CD14-positive monocyte (primary cell): ENCODE data around the gene COL26A1. TPM values are rescaled to one million over a fixed set of nuclear protein-coding genes. Genes with fewer than 3 reads are reported as not detected.

Experiments
- DNase-seq, 3 donors: peaks; one replicate each; pipeline ENCODE4 v3.0.0-alpha.2; 2011 to 2022
- H2AFZ ChIP-seq: 2 replicates; pipeline ENCODE4 v1.6.0; 2012; ENCODE audit warnings: mild to moderate bottlenecking, low read depth, low read length, inconsistent platforms; ENCODE audit not compliant: insufficient read depth, poor library complexity, severe bottlenecking
- H3K27ac ChIP-seq, 2 donors: 1 replicate in 1 of 2; 2 replicates in 1 of 2; pipeline ENCODE4 v1.5.1; 2012 to 2013; ENCODE audit warnings: low read length in 2 of 2, control low read depth in 1 of 2, inconsistent platforms in 1 of 2, low read depth in 1 of 2, mild to moderate bottlenecking in 1 of 2
- H3K27me3 ChIP-seq, 2 donors: one replicate each; pipeline versions ENCODE4 v1.6.0 to v1.6.1; 2011 to 2013; ENCODE audit warnings: low read length in 2 of 2; ENCODE audit not compliant: control insufficient read depth in 2 of 2, insufficient read depth in 2 of 2
- H3K36me3 ChIP-seq, 2 donors: replicated peaks in 1 of 2; 1 replicate in 1 of 2; 2 replicates in 1 of 2; pipeline versions ENCODE4 v1.5.1 to v1.6.1; 2012 to 2013; ENCODE audit warnings: low read length in 2 of 2, control low read depth in 1 of 2, inconsistent platforms in 1 of 2, mild to moderate bottlenecking in 1 of 2; ENCODE audit not compliant: insufficient read depth in 2 of 2, control insufficient read depth in 1 of 2
- H3K4me1 ChIP-seq, 2 donors: 1 replicate in 1 of 2; 2 replicates in 1 of 2; pipeline versions ENCODE4 v1.5.1 to v1.6.1; 2012 to 2013; ENCODE audit warnings: low read length in 2 of 2, control low read depth in 1 of 2, inconsistent platforms in 1 of 2, mild to moderate bottlenecking in 1 of 2, moderate library complexity in 1 of 2; ENCODE audit not compliant: insufficient read depth in 2 of 2, control insufficient read depth in 1 of 2
- H3K4me2 ChIP-seq: replicated peaks from 2 replicates; pipeline ENCODE3; 2012; ENCODE audit warnings: low read length, moderate library complexity, mild to moderate bottlenecking; ENCODE audit not compliant: poor library complexity, severe bottlenecking; ENCODE audit errors: extremely low read depth
- H3K4me3 ChIP-seq, 3 experiments: fragments of 200-600 bp in 1 of 3; sonication (generic) in 1 of 3; replicated peaks in 1 of 3; 1 replicate in 2 of 3; 2 replicates in 1 of 3; pipeline ENCODE4 v1.5.1; 2011 to 2013; ENCODE audit warnings: low read length in 3 of 3, mild to moderate bottlenecking in 3 of 3, control low read depth in 2 of 3, low read depth in 2 of 3, inconsistent platforms in 1 of 3, moderate library complexity in 1 of 3
- H3K79me2 ChIP-seq: 2 replicates; pipeline ENCODE4 v1.6.0; 2012; ENCODE audit warnings: mild to moderate bottlenecking, control low read depth, inconsistent platforms, low read length, moderate library complexity; ENCODE audit not compliant: insufficient read depth
- H3K9ac ChIP-seq: 2 replicates; pipeline ENCODE4 v1.6.0; 2017; ENCODE audit warnings: low read length, mild to moderate bottlenecking; ENCODE audit not compliant: insufficient read depth, poor library complexity, severe bottlenecking
- H3K9me3 ChIP-seq, 2 donors: replicated peaks in 1 of 2; 1 replicate in 1 of 2; 2 replicates in 1 of 2; pipeline versions ENCODE4 v1.5.1 to v1.6.1; 2012 to 2013; ENCODE audit warnings: low read length in 2 of 2, control low read depth in 1 of 2; ENCODE audit not compliant: control insufficient read depth in 1 of 2, insufficient read depth in 1 of 2
- H4K20me1 ChIP-seq: 2 replicates; pipeline ENCODE4 v1.6.0; 2012; ENCODE audit warnings: mild to moderate bottlenecking, low read length, control low read depth, moderate library complexity; ENCODE audit not compliant: insufficient read depth
- H3K27ac Mint-ChIP-seq, 7 donors: one replicate each; pipeline ENCODE4 v1.8.0; 2020; ENCODE audit warnings: mild to moderate bottlenecking in 7 of 7, mixed read lengths in 7 of 7, moderate library complexity in 6 of 7, inconsistent platforms in 2 of 7
- H3K27me3 Mint-ChIP-seq, 3 donors: one replicate each; pipeline ENCODE4 v1.8.0; 2021 to 2022; ENCODE audit warnings: low read depth in 3 of 3, mild to moderate bottlenecking in 3 of 3, mixed read lengths in 3 of 3, moderate library complexity in 3 of 3, inconsistent platforms in 1 of 3
- H3K36me3 Mint-ChIP-seq, 2 donors: one replicate each; pipeline ENCODE4 v1.8.0; 2020; ENCODE audit warnings: mixed read lengths in 2 of 2, inconsistent platforms in 1 of 2, mild to moderate bottlenecking in 1 of 2
- H3K4me1 Mint-ChIP-seq: one replicate; pipeline ENCODE4 v1.8.0; 2020; ENCODE audit warnings: mild to moderate bottlenecking, mixed read lengths
- H3K4me3 Mint-ChIP-seq, 2 donors: one replicate each; pipeline ENCODE4 v1.8.0; 2020; ENCODE audit warnings: mild to moderate bottlenecking in 2 of 2, mixed read lengths in 2 of 2, moderate library complexity in 1 of 2
- H3K9me3 Mint-ChIP-seq, 7 donors: one replicate each; pipeline ENCODE4 v1.8.0; 2020 to 2022; ENCODE audit warnings: mixed read lengths in 7 of 7, mild to moderate bottlenecking in 6 of 7, moderate library complexity in 6 of 7, inconsistent platforms in 2 of 7
- WGBS: methylation state at CpG from one replicate; pipeline ENCODE4 v1.1.5; 2013; ENCODE audit warnings: missing lambda C conversion rate; ENCODE audit not compliant: insufficient coverage; 5-methylcytosine and 5-hydroxymethylcytosine counted together
- intact Hi-C, 2 donors: fragments of 100-400 bp; cut with micrococcal nuclease; formaldehyde crosslinking; loops; one replicate each; pipeline versions ENCODE4 v1.15.0 to v1.15.1; 2023
- polyA plus RNA-seq, 3 donors: library from polyadenylated mRNA; depleted of rRNA in 1 of 3; unstranded in 2 of 3; stranded (reverse) in 1 of 3; fragments of 300-500 nt in 2 of 3; fragments of >200 nt in 1 of 3; fragmentation: Illumina TruSeq in 2 of 3; gene quantifications; 1 replicate in 2 of 3; 2 replicates in 1 of 3; pipeline ENCODE4 v1.2.3, GENCODE V29; 2012 to 2021
- TF ChIP-seq, protein P1 (sequence below): fragments of 200-600 bp; IDR thresholded peaks from one replicate; pipeline ENCODE4 v1.8.0; 2022; ENCODE audit warnings: antibody characterized with exemption, mild to moderate bottlenecking

The COL26A1 gene
- polyA plus RNA-seq, 3 donors = not detected

DNA sequence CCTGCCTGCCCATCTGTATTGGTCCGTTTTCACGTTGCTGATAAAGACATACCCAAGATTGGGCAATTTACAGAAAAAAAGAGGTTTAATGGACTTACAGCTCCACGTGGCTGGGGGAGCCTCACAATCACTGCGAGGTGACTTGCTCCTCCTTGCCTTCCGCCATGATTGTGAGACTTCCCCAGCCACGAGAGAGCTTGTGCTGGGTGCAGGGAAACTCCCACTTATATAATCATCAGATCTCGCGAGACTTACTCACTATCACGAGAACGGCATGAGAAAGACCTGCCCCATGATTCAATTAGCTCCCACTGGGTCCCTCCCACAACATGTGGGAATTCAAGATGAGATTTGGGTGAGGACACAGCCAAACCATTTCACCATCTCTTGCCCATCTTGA is 154.6 kb downstream of the COL26A1 start:
- intact Hi-C loops = no loop called here
- TF ChIP-seq, protein P1, sequence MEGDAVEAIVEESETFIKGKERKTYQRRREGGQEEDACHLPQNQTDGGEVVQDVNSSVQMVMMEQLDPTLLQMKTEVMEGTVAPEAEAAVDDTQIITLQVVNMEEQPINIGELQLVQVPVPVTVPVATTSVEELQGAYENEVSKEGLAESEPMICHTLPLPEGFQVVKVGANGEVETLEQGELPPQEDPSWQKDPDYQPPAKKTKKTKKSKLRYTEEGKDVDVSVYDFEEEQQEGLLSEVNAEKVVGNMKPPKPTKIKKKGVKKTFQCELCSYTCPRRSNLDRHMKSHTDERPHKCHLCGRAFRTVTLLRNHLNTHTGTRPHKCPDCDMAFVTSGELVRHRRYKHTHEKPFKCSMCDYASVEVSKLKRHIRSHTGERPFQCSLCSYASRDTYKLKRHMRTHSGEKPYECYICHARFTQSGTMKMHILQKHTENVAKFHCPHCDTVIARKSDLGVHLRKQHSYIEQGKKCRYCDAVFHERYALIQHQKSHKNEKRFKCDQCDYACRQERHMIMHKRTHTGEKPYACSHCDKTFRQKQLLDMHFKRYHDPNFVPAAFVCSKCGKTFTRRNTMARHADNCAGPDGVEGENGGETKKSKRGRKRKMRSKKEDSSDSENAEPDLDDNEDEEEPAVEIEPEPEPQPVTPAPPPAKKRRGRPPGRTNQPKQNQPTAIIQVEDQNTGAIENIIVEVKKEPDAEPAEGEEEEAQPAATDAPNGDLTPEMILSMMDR = no peak
- no peak for DNase-seq
- H3K4me3 Mint-ChIP-seq = no peak overlapping the region
- no peak overlapping the region for H3K4me2 ChIP-seq
- no peak overlapping the region for H3K9ac ChIP-seq
- H3K27ac ChIP-seq = no peak overlapping the region
- H2AFZ ChIP-seq = no peak overlapping the region
- H3K79me2 ChIP-seq = no peaks in the 10 kb centered on the region
- no peaks in the 10 kb centered on the region for H3K4me1 ChIP-seq
- H3K27ac Mint-ChIP-seq = no peak overlapping the region
- 92% methylated on average over 5 of the region's 10 CpGs for WGBS
- H3K9me3 ChIP-seq = peaks cover 0 to 11% of the 10 kb centered on the region in 2 donors
- no peaks in the 10 kb centered on the region for H3K36me3 Mint-ChIP-seq
- H3K27me3 Mint-ChIP-seq = peaks cover 4 to 19% (median 10%) of the 10 kb centered on the region in 3 donors
- H3K4me1 Mint-ChIP-seq = no peaks in the 10 kb centered on the region
- no peaks in the 10 kb centered on the region for H3K36me3 ChIP-seq
- H3K27me3 ChIP-seq = peaks cover 0 to 4% of the 10 kb centered on the region in 2 donors
- H3K4me3 ChIP-seq = no peak overlapping the region
- H3K9me3 Mint-ChIP-seq = peaks cover 7 to 14% (median 10%) of the 10 kb centered on the region in 7 donors
- no peaks in the 10 kb centered on the region for H4K20me1 ChIP-seq

DNA sequence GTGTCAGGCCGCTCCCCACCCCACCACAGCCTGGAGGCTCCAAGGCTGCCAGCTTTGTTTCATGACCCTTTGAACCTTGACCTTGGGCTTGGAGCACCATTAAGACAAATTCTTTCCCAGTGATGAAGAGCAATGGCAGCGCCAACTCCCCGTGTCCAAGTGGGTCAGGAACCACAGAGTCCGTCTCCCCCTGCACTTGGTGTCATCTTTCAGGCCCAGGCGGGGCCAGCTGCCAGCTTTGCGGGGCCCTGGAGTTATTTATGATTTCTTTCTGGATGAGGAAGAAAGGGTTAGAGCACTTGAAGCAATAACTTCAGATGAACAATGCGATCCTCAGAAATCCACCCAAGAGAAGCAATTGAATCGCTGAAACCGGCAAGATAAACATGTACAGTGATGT is 155.7 kb downstream of the COL26A1 start:
- H3K79me2 ChIP-seq = no peaks in the 10 kb centered on the region
- Mint-ChIP-seq H3K36me3 (no peaks in the 10 kb centered on the region), H3K4me3 (no peak overlapping the region), H3K9me3 (peaks cover 7 to 14% (median 10%) of the 10 kb centered on the region in 7 donors), H3K4me1 (no peaks in the 10 kb centered on the region), H3K27ac (no peak overlapping the region), H3K27me3 (peaks cover 4 to 22% (median 10%) of the 10 kb centered on the region in 3 donors)
- H4K20me1 ChIP-seq = no peaks in the 10 kb centered on the region
- TF ChIP-seq, protein P1 = no peak
- peaks cover 0 to 11% of the 10 kb centered on the region in 2 donors for H3K9me3 ChIP-seq
- H3K9ac ChIP-seq = no peak overlapping the region
- H3K27me3 ChIP-seq = peaks cover 0 to 4% of the 10 kb centered on the region in 2 donors
- H3K4me2 ChIP-seq = no peak overlapping the region
- H3K4me1 ChIP-seq = no peaks in the 10 kb centered on the region
- intact Hi-C loops = no loop called here
- H3K27ac ChIP-seq = no peak overlapping the region
- WGBS = 85% methylated on average over 6 of the region's 9 CpGs
- H2AFZ ChIP-seq = no peak overlapping the region
- H3K4me3 ChIP-seq = no peak overlapping the region
- DNase-seq = no peak
- H3K36me3 ChIP-seq = no peaks in the 10 kb centered on the region
